Measurements from ENCODE around the gene TMEM272. TPM values are rescaled to one million over a fixed set of nuclear protein-coding genes. Genes with fewer than 3 reads are reported as not detected.

The TMEM272 gene
- total and polyA plus RNA-seq, 9 of the 15 experiments (the other 6 are each of a cell fraction or from before 2014, with no cell fraction given), result 0.04 to 0.16 (median 0.06) TPM; not detected in 2

DNA sequence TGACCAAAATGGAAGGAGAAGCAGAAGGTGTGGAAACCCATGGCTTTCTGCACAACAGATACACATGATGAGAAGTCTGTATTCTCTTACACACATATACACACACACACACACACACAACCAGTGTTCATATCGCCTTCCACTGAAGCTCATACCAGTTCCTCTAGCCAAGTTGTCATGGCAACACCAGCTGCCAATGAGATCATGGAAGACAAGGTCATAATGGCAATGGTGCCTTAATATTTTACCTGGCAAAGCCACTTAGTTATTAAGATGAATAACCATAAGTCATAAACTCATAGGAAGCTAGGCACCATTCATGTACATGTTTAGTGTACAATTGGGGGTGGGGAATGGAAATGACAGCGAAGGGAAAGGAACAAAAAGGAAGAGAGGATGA lies 38.4 kb downstream of the TMEM272 start:
- ChIA-PET POLR2A (interaction anchor here (0.5 to 0.7 kb wide), 2 partner anchors 20 to 378 kb away, joined by 3 to 4 read pairs; no protein-coding TSS in a partner anchor), CTCF (ENCODE audit: low intra/inter-chr PET ratio) (no interaction called here)
- Histone ChIP-seq H2AFZ (ENCODE audit: low read depth, low read length) (no peak overlapping the region), H3K9ac (ENCODE audit: insufficient read depth in 1 of 2, low read depth in 2 of 2, low read length in 2 of 2) (no peak overlapping the region), H3K79me2 (ENCODE audit: control insufficient read depth, insufficient read depth, low read length) (peaks cover 7% of the 10 kb centered on the region; the same call in 1 of the 3 replicates), H4K20me1 (replicated peaks; ENCODE audit: control insufficient read depth, insufficient read depth, low read length) (no peaks in the 10 kb centered on the region), H3K4me1 (replicated peaks in 1 of 2; ENCODE audit: control insufficient read depth in 2 of 2, insufficient read depth in 2 of 2, low read length in 2 of 2) (peaks cover 18 to 30% of the 10 kb centered on the region in 2 experiments; a peak in 4 of 5 replicates), H3K4me3 (no peak overlapping the region), H3K9me1 (ENCODE audit: control insufficient read depth, insufficient read depth, low read length) (no peaks in the 10 kb centered on the region), H3K36me3 (ENCODE audit: control insufficient read depth, insufficient read depth, low read length) (no peaks in the 10 kb centered on the region), H3K27ac (ENCODE audit: extremely low read depth, low read depth, low read length) (no peak overlapping the region), H3K9me3 (replicated peaks; ENCODE audit: control insufficient read depth, insufficient read depth, low read depth, low read length) (no peaks in the 10 kb centered on the region), H3K27me3 (ENCODE audit: control insufficient read depth in 2 of 2, insufficient read depth in 2 of 2, low read length in 2 of 2) (no peaks in the 10 kb centered on the region), H3K4me2 (ENCODE audit: insufficient read depth, low read length) (no peak overlapping the region)
- TF ChIP-seq HDAC6 (IDR thresholded peaks at IDR 0.05; ENCODE audit: low read depth, low read length), result no peak
- TF ChIP-seq RFX1 (IDR thresholded peaks at IDR 0.05), result peak; percentile 95
- TF ChIP-seq CSDE1 (IDR thresholded peaks at IDR 0.05), result peak in 1 of 2 experiments; percentile 63; a peak in 2 of 4 replicates
- ATAC-seq, result no peak
- WGBS (ENCODE audit: insufficient coverage, low coverage, missing lambda C conversion rate), result 28% methylated on average over 2 of the region's 2 CpGs
- no TSS peak for BruUV-seq (replicated peaks)
- intact Hi-C loops (cut with micrococcal nuclease), result no loop called here
- FAIRE-seq, result peak; percentile 67
- DNase-seq (ENCODE audit: extremely low read depth in 1 of 4, low spot score in 3 of 4), result peak in 2 of 4 experiments; percentile 19 to 26
- in situ Hi-C loops (cut with MboI), result no loop called here

- in situ Hi-C loops (cut with MboI), result no loop called here
- Histone ChIP-seq H3K4me1 (replicated peaks in 1 of 2; ENCODE audit: control insufficient read depth in 2 of 2, insufficient read depth in 2 of 2, low read length in 2 of 2) (peaks cover 18 to 27% of the 10 kb centered on the region in 2 experiments; a peak in 4 of 5 replicates), H2AFZ (ENCODE audit: low read depth, low read length) (no peak overlapping the region), H3K9me3 (replicated peaks; ENCODE audit: control insufficient read depth, insufficient read depth, low read depth, low read length) (no peaks in the 10 kb centered on the region), H3K4me2 (ENCODE audit: insufficient read depth, low read length) (no peak overlapping the region), H3K36me3 (ENCODE audit: control insufficient read depth, insufficient read depth, low read length) (no peaks in the 10 kb centered on the region), H3K4me3 (no peak overlapping the region), H3K27ac (ENCODE audit: extremely low read depth, low read depth, low read length) (no peak overlapping the region), H4K20me1 (replicated peaks; ENCODE audit: control insufficient read depth, insufficient read depth, low read length) (no peaks in the 10 kb centered on the region), H3K27me3 (ENCODE audit: control insufficient read depth in 2 of 2, insufficient read depth in 2 of 2, low read length in 2 of 2) (no peaks in the 10 kb centered on the region), H3K79me2 (ENCODE audit: control insufficient read depth, insufficient read depth, low read length) (peaks cover 7% of the 10 kb centered on the region; the same call in 1 of the 3 replicates), H3K9me1 (ENCODE audit: control insufficient read depth, insufficient read depth, low read length) (no peaks in the 10 kb centered on the region), H3K9ac (ENCODE audit: insufficient read depth in 1 of 2, low read depth in 2 of 2, low read length in 2 of 2) (no peak overlapping the region)
- CTCF ChIA-PET (ENCODE audit: low intra/inter-chr PET ratio), result no interaction called here
- POLR2A ChIA-PET, result interaction anchor here (0.5 to 0.7 kb wide), 2 partner anchors 19 to 379 kb away, joined by 3 to 4 read pairs; no protein-coding TSS in a partner anchor
- 81% methylated on average over 2 of the region's 2 CpGs for WGBS (ENCODE audit: insufficient coverage, low coverage, missing lambda C conversion rate)
- FAIRE-seq, result no peak
- ATAC-seq, result no peak
- no TSS peak for BruUV-seq (replicated peaks)
- intact Hi-C loops (cut with micrococcal nuclease), result no loop called here
- no peak for DNase-seq (ENCODE audit: extremely low read depth in 1 of 4, low spot score in 3 of 4)
- TF ChIP-seq BCOR (IDR thresholded peaks at IDR 0.05) (peak; percentile 94), CAMTA2 (CRISPR knock-in tag; conservative IDR thresholded peaks at IDR 0.05) (no peak), ZNF23 (CRISPR knock-in tag; IDR thresholded peaks at IDR 0.05) (no peak), SLC30A9 (CRISPR knock-in tag; IDR thresholded peaks at IDR 0.05) (no peak), GTF2E2 (tag; IDR thresholded peaks at IDR 0.05) (no peak), RFX7 (CRISPR knock-in tag; IDR thresholded peaks at IDR 0.05) (no peak), HDAC2 (IDR thresholded peaks at IDR 0.05) (peak; percentile 38; the same call in 1 of the 2 replicates), ADNP (tag; IDR thresholded peaks at IDR 0.05) (peak; percentile 86), CBX3 (IDR thresholded peaks at IDR 0.05; ENCODE audit: borderline replicate concordance in 1 of 2, low read length in 2 of 2) (peak in 1 of 2 experiments; percentile 57; a peak in 1 of 3 replicates), ARID3A (IDR thresholded peaks at IDR 0.05; ENCODE audit: borderline replicate concordance, low read depth, low read length) (no peak), RBM25 (IDR thresholded peaks at IDR 0.05; ENCODE audit: low read depth, low read length, severe bottlenecking) (peak; percentile 98), RCOR1 (IDR thresholded peaks at IDR 0.05; ENCODE audit: borderline replicate concordance in 1 of 2, low read depth in 2 of 2, low read length in 2 of 2) (peak in 1 of 2 experiments; percentile 48; a peak in 2 of 4 replicates), KDM2B (CRISPR knock-in tag; IDR thresholded peaks at IDR 0.05) (no peak), KDM1A (IDR thresholded peaks at IDR 0.05) (peak; percentile 68 to 72)
Observed at GRCh38 chr13:51805925-51806324, 39.1 kb downstream of the TMEM272 start.
